Keratinocyte (primary cell): Measurements from ENCODE around the gene TCEA2.

Experiments
- EZH2 ChIP-seq: IDR thresholded peaks from one replicate; pipeline ENCODE4 v1.6.1; 2012; ENCODE audit warnings: inconsistent platforms, mild to moderate bottlenecking, low read length, moderate library complexity
- TF ChIP-seq, protein P1 (sequence below), 3 experiments: IDR thresholded peaks in 1 of 3; conservative IDR thresholded peaks in 1 of 3; optimal IDR thresholded peaks in 1 of 3; 2 replicates in 2 of 3; 3 replicates in 1 of 3; pipeline versions ENCODE3 to v1.5.1; 2011; ENCODE audit warnings: low read length in 3 of 3, mild to moderate bottlenecking in 3 of 3, moderate library complexity in 2 of 3, control low read depth in 1 of 3, inconsistent platforms in 1 of 3; ENCODE audit not compliant: insufficient read depth in 2 of 3; ENCODE audit errors: extremely low read depth in 1 of 3

DNA sequence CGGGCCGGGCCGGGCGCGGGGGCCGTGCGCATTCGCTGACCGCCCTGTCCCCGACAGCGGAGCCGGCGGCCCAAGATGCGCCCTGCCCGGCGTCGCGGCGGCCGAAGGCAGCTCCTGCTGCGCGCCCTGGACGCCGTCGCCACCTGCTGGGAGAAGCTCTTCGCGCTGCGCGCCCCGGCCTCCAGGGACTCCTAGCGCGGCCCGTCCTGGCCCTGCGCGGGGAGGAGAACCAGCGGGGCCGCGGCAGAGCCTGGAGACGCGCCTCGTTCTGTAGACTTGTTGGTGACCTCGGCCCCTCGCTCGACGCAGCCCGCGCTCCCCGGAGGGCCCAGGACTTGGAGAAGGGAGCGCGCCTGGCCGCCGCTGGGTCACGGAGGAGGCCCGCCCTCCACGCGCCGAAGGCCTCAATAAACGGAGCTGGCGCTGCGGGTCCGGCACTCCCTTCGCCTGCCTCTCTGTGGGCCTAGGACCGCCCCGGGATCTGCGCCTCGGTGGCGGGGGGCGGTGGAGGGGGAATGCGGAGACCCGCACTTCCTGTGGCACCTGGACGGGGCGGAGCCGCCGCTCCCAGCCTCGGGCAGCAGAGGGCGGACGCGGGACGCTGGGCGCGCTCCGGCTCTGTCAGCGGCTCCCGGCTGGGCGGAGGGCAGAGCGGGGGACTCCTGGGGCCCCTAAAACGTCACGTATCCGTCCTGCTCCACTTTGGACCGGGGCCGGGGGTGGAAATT lies 24.3 kb upstream of the TCEA2 start:
- TF ChIP-seq, protein P1, sequence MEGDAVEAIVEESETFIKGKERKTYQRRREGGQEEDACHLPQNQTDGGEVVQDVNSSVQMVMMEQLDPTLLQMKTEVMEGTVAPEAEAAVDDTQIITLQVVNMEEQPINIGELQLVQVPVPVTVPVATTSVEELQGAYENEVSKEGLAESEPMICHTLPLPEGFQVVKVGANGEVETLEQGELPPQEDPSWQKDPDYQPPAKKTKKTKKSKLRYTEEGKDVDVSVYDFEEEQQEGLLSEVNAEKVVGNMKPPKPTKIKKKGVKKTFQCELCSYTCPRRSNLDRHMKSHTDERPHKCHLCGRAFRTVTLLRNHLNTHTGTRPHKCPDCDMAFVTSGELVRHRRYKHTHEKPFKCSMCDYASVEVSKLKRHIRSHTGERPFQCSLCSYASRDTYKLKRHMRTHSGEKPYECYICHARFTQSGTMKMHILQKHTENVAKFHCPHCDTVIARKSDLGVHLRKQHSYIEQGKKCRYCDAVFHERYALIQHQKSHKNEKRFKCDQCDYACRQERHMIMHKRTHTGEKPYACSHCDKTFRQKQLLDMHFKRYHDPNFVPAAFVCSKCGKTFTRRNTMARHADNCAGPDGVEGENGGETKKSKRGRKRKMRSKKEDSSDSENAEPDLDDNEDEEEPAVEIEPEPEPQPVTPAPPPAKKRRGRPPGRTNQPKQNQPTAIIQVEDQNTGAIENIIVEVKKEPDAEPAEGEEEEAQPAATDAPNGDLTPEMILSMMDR (optimal IDR thresholded peaks at IDR 0.05 in 1 of 3, IDR thresholded peaks at IDR 0.05 in 1 of 3, conservative IDR thresholded peaks at IDR 0.05 in 1 of 3; ENCODE audit: extremely low read depth in 1 of 3, insufficient read depth in 2 of 3, low read length in 3 of 3), result peak; percentile 22 to 86 (median 72)
- peak; percentile 34 for TF ChIP-seq EZH2
